ENCODE results near the gene OR4D2.
"Not testable (repeated sequence)": the region's sequence is repeated elsewhere in the genome, so short reads cannot be mapped to it uniquely, and the experiment has no call there.

Gene OR4D2

DNA sequence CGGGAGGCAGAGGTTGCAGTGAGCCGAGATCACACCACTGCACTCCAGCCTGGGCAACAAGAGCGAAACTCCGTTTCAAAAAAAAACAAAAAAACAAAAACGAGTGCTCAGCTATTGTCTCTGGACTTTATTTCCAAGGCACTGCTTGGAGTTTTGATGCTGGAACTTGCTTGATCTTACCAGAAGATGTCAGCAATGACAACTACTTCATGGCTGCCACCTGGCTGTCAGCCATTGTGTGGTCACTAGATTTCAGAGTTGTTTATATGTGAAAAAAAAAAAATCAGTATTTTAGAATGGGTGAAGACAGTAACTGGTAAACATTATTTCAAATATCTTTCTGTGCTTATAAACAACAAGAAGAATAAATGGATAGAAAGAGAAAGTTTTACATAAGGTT is 44.9 kb upstream of the OR4D2 start:
- Histone ChIP-seq H3K9me3 (ENCODE audit: control insufficient read depth, insufficient read depth, low read depth, low read length) (no peaks in the 10 kb centered on the region), H3K4me1 (ENCODE audit: control insufficient read depth, insufficient read depth, low read length) (no peaks in the 10 kb centered on the region), H3K36me3 (ENCODE audit: control insufficient read depth in 2 of 2, insufficient read depth in 1 of 2, low read length in 2 of 2) (no peaks in the 10 kb centered on the region), H3K4me3 (ENCODE audit: low read depth, low read length) (no peak overlapping the region), H3K27ac (ENCODE audit: extremely low read depth, low read depth, low read length) (no peak overlapping the region)
- TF ChIP-seq ZNF654 (tag by site-specific recombination; IDR thresholded peaks at IDR 0.05; ENCODE audit: low read depth) (peak; percentile 74), ZFP41 (tag by site-specific recombination; IDR thresholded peaks at IDR 0.05; ENCODE audit: borderline replicate concordance) (no peak)
- TF ChIP-seq, protein P1, sequence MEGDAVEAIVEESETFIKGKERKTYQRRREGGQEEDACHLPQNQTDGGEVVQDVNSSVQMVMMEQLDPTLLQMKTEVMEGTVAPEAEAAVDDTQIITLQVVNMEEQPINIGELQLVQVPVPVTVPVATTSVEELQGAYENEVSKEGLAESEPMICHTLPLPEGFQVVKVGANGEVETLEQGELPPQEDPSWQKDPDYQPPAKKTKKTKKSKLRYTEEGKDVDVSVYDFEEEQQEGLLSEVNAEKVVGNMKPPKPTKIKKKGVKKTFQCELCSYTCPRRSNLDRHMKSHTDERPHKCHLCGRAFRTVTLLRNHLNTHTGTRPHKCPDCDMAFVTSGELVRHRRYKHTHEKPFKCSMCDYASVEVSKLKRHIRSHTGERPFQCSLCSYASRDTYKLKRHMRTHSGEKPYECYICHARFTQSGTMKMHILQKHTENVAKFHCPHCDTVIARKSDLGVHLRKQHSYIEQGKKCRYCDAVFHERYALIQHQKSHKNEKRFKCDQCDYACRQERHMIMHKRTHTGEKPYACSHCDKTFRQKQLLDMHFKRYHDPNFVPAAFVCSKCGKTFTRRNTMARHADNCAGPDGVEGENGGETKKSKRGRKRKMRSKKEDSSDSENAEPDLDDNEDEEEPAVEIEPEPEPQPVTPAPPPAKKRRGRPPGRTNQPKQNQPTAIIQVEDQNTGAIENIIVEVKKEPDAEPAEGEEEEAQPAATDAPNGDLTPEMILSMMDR (tag by site-specific recombination; IDR thresholded peaks at IDR 0.05), result peak; percentile 68
- ChIA-PET CTCF (interaction anchor here (0.6 to 2.5 kb wide), 25 partner anchors 8 to 997 kb away, joined by 3 to 19 read pairs (median 3); no protein-coding TSS in a partner anchor), POLR2A (no interaction called here)

DNA sequence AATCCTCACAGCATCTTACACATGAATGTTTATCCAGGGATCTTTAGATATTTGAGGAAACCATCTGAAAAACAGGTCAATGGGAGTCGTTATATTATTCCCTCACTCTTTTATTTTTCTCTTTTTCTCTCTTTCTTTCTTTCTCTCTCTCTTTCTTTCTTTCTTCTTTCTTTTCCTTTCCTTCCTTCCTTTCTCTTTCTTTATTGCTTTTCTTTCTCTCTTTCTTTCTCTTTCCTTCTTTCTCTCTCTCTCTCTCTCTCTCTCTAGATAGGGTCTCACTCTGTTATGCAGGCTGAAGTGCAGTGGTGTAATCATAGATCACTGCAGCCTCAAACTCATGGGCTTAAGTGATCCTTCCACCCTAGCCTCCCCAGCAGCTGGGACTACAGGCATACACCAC is 38.9 kb upstream of the OR4D2 start:
- ChIA-PET CTCF (no interaction called here), POLR2A (no interaction called here)
- H3K9me3 ChIP-seq (ENCODE audit: control insufficient read depth, insufficient read depth, low read depth, low read length), result no peaks in the 10 kb centered on the region
- H3K36me3 ChIP-seq (ENCODE audit: control insufficient read depth in 2 of 2, insufficient read depth in 1 of 2, low read length in 2 of 2), result no peaks in the 10 kb centered on the region
- no peak overlapping the region for H3K4me3 ChIP-seq (ENCODE audit: low read depth, low read length)
- H3K27ac ChIP-seq (ENCODE audit: extremely low read depth, low read depth, low read length), result no peak overlapping the region
- H3K4me1 ChIP-seq (ENCODE audit: control insufficient read depth, insufficient read depth, low read length), result no peaks in the 10 kb centered on the region
- peak; percentile 68 for TF ChIP-seq ZNF366 (tag by site-specific recombination; conservative IDR thresholded peaks at IDR 0.05)
- TF ChIP-seq ZNF792 (tag by site-specific recombination; IDR thresholded peaks at IDR 0.05), result no peak
- no peak for TF ChIP-seq SCRT2 (tag by site-specific recombination; IDR thresholded peaks at IDR 0.05)
- TF ChIP-seq PRDM1 (tag by site-specific recombination; IDR thresholded peaks at IDR 0.05), result peak; percentile 89
- no peak for TF ChIP-seq ZNF473 (tag by site-specific recombination; IDR thresholded peaks at IDR 0.05)
- TF ChIP-seq ZNF221 (tag by site-specific recombination; IDR thresholded peaks at IDR 0.05; ENCODE audit: borderline replicate concordance), result no peak
- TF ChIP-seq ZNF596 (tag by site-specific recombination; IDR thresholded peaks at IDR 0.05), result peak; percentile 58; the same call in 1 of the 2 replicates

DNA sequence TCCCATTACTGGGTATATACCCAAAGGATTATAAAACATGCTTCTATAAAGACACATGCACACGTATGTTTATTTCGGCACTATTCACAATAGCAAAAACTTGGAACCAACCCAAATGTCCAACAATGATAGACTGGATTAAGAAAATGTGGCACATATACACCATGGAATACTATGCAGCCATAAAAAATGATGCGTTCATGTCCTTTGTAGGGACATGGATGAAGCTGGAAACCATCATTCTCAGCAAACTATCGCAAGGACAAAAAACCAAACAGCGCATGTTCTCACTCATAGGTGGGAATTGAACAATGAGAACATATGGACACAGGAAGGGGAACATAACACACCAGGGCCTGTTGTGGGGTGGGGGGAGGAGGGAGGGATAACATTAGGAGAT is 34.1 kb upstream of the OR4D2 start:
- H3K27ac ChIP-seq (ENCODE audit: extremely low read depth, low read depth, low read length); H3K4me1 ChIP-seq (ENCODE audit: control insufficient read depth, insufficient read depth, low read length); H3K36me3 ChIP-seq (ENCODE audit: control insufficient read depth in 2 of 2, insufficient read depth in 1 of 2, low read length in 2 of 2); H3K4me3 ChIP-seq (ENCODE audit: low read depth, low read length); POLR2A ChIA-PET; CTCF ChIA-PET; H3K9me3 ChIP-seq (ENCODE audit: control insufficient read depth, insufficient read depth, low read depth, low read length): not testable (repeated sequence)
- TF ChIP-seq ZNF146 (tag by site-specific recombination; IDR thresholded peaks at IDR 0.05), result peak; percentile 90

DNA sequence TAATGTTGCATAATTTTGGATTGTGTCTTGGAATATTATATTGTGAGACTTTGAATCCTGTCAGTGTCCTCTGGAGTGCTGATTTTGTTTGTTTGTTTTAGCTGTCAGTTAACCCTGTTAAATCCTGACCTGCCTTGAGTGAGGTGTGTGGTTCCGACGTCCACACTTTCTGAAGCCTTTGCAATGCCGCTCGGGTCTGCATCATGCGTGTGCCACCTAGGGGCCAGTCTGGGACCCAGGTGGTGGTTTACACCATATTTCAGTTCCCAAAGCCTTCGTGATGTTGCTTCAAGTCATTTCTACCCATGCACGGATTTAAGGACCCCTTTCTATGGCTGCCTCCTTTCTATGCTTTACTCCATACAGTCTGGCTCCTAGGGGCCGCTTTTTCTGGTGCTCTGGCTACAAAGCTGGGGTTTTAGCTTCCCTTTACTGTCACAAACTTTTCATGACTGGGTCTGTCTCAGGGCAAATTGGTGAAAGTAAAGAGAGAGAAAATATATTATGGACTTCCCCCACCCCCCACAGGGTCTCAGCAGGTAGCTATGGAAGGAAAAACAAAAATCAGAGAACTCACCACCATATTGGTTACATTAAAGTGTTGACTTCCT is 30.0 kb upstream of the OR4D2 start:
- no peaks in the 10 kb centered on the region for H3K9me3 ChIP-seq (ENCODE audit: control insufficient read depth, insufficient read depth, low read depth, low read length)
- no peaks in the 10 kb centered on the region for H3K36me3 ChIP-seq (ENCODE audit: control insufficient read depth in 2 of 2, insufficient read depth in 1 of 2, low read length in 2 of 2)
- CTCF ChIA-PET, result interaction anchor here (0.6 to 2.8 kb wide), 17 partner anchors 13 to 349 kb away, joined by 3 to 19 read pairs (median 4); no protein-coding TSS in a partner anchor
- POLR2A ChIA-PET, result interaction anchor here (1.2 kb wide), 1 partner anchor 22 kb away, joined by 3 read pairs; no protein-coding TSS in a partner anchor
- H3K27ac ChIP-seq (ENCODE audit: extremely low read depth, low read depth, low read length), result no peak overlapping the region
- TF ChIP-seq ZBTB21 (tag by site-specific recombination; IDR thresholded peaks at IDR 0.05) (no peak), ZNF654 (tag by site-specific recombination; IDR thresholded peaks at IDR 0.05; ENCODE audit: low read depth) (peak; percentile 40), ZNF548 (tag by site-specific recombination; IDR thresholded peaks at IDR 0.05) (no peak), REPIN1 (tag by site-specific recombination; IDR thresholded peaks at IDR 0.05; ENCODE audit: low read depth) (no peak), ZNF629 (tag by site-specific recombination; IDR thresholded peaks at IDR 0.05) (no peak)
- TF ChIP-seq, protein P2, sequence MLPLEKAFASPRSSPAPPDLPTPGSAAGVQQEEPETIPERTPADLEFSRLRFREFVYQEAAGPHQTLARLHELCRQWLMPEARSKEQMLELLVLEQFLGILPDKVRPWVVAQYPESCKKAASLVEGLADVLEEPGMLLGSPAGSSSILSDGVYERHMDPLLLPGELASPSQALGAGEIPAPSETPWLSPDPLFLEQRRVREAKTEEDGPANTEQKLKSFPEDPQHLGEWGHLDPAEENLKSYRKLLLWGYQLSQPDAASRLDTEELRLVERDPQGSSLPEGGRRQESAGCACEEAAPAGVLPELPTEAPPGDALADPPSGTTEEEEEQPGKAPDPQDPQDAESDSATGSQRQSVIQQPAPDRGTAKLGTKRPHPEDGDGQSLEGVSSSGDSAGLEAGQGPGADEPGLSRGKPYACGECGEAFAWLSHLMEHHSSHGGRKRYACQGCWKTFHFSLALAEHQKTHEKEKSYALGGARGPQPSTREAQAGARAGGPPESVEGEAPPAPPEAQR (tag by site-specific recombination; IDR thresholded peaks at IDR 0.05), result no peak
- TF ChIP-seq, protein P1 (tag by site-specific recombination; IDR thresholded peaks at IDR 0.05), result 0 out of 2 replicates have a peak, but pooled peaks have one; percentile 41
- no peaks in the 10 kb centered on the region for H3K4me1 ChIP-seq (ENCODE audit: control insufficient read depth, insufficient read depth, low read length)
- no peak overlapping the region for H3K4me3 ChIP-seq (ENCODE audit: low read depth, low read length)

Data from HEK293 (cell line).